HUES6 (cell line): ENCODE results near the gene IQGAP2.

Experiments
- H3K27ac ChIP-seq: 2 replicates; pipeline ENCODE4 v1.7.0; 2013; ENCODE audit warnings: low read depth, mild to moderate bottlenecking, low read length, inconsistent platforms
- H3K27me3 ChIP-seq: 2 replicates; pipeline ENCODE4 v1.6.1; 2013; ENCODE audit warnings: low read length; ENCODE audit not compliant: control insufficient read depth, insufficient read depth
- H3K36me3 ChIP-seq: 2 replicates; pipeline ENCODE4 v1.6.1; 2013; ENCODE audit warnings: low read length; ENCODE audit not compliant: control insufficient read depth, insufficient read depth
- H3K4me1 ChIP-seq: 2 replicates; pipeline ENCODE4 v1.6.1; 2013; ENCODE audit warnings: low read length; ENCODE audit not compliant: control insufficient read depth, insufficient read depth
- H3K4me3 ChIP-seq: 2 replicates; pipeline ENCODE4 v1.5.1; 2013; ENCODE audit warnings: low read depth, low read length
- H3K9ac ChIP-seq: one replicate; pipeline ENCODE4 v1.6.1; 2013; ENCODE audit warnings: mild to moderate bottlenecking, low read length
- H3K9me3 ChIP-seq: 2 replicates; pipeline ENCODE4 v1.6.1; 2013; ENCODE audit warnings: low read depth, low read length; ENCODE audit not compliant: control insufficient read depth, insufficient read depth

IQGAP2 gene

GRCh38 chr5:76385540-76385939 is 17.5 kb upstream of the IQGAP2 start:
- Histone ChIP-seq H3K27ac (no peak overlapping the region), H3K27me3 (no peaks in the 10 kb centered on the region), H3K4me1 (peaks cover 12% of the 10 kb centered on the region), H3K4me3 (no peak overlapping the region), H3K36me3 (no peaks in the 10 kb centered on the region), H3K9me3 (no peaks in the 10 kb centered on the region), H3K9ac (no peak overlapping the region)

GRCh38 chr5:76386360-76386759 is 16.7 kb upstream of the IQGAP2 start:
- Histone ChIP-seq H3K4me3 (no peak overlapping the region), H3K4me1 (peaks cover 7% of the 10 kb centered on the region), H3K27me3 (no peaks in the 10 kb centered on the region), H3K36me3 (no peaks in the 10 kb centered on the region), H3K9me3 (no peaks in the 10 kb centered on the region), H3K9ac (no peak overlapping the region), H3K27ac (no peak overlapping the region)

GRCh38 chr5:76388236-76388635 is 14.8 kb upstream of the IQGAP2 start:
- Histone ChIP-seq H3K4me1 (peaks cover 12% of the 10 kb centered on the region), H3K9ac (no peak overlapping the region)

GRCh38 chr5:76388791-76389512 is 14.1 kb upstream of the IQGAP2 start:
- H3K4me3 ChIP-seq: no peak overlapping the region
- H3K27me3 ChIP-seq: no peaks in the 10 kb centered on the region
- H3K36me3 ChIP-seq: no peaks in the 10 kb centered on the region
- no peak overlapping the region for H3K27ac ChIP-seq
- H3K4me1 ChIP-seq: peaks cover 12% of the 10 kb centered on the region
- H3K9me3 ChIP-seq: no peaks in the 10 kb centered on the region
- no peak overlapping the region for H3K9ac ChIP-seq

More at GRCh38 chr5:76388236-76388635, 14.8 kb upstream of the IQGAP2 start:
- no peak overlapping the region for H3K4me3 ChIP-seq
- no peaks in the 10 kb centered on the region for H3K27me3 ChIP-seq
- no peaks in the 10 kb centered on the region for H3K36me3 ChIP-seq
- no peaks in the 10 kb centered on the region for H3K9me3 ChIP-seq
- no peak overlapping the region for H3K27ac ChIP-seq

DNA sequence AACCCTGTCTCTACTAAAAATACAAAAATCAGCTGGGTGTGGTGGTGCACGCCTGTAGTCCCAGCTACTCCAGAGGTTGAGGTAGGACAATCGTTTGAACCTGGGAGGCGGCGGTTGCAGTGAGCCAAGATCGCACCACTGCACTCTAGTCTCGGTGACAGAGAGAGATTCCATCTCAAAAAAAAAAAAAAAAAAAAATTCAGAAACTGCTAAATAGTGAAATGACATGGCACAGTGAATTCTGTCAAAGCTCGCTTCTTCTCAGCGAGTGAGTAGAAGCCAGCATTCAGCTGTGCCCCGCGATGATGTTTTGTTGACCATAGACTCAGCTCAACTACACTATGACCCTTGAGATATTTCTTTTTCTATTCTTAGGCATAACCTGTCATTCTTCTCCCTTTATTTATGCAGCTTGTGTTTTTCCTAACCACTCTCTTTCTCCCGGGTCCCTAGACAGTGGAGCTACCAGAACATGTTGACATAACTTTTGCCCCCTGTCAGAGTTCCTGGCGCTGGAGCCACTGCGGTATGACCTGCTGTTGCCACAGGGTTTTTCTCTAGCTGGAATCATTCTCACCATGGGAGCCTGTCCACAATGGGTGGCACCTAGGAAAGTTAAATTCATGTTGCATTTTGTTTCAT is 13.5 kb upstream of the IQGAP2 start:
- Histone ChIP-seq H3K4me1 (peaks cover 9% of the 10 kb centered on the region; the same call in 1 of the 2 replicates), H3K27ac (no peak overlapping the region), H3K27me3 (no peaks in the 10 kb centered on the region)

DNA sequence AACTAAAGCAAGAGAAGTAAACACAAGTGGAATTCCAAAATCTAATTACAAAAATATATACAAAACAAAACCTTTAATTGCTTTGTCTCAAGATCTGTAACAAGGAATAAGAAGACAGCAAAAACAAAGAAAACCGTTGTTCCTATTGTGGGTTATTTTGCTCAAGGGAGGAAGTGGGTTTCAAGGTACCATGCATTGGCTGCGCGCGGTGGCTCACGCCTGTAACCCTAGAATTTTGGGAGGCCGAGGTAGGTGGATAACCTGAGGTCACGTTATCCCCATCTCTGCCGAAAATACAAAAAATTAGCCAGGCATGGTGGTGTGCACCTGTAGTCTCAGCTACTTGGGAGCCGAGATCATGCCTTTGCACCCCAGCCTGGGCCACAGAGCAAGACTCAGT is 12.1 kb upstream of the IQGAP2 start:
- H3K9me3 ChIP-seq: no peaks in the 10 kb centered on the region
- no peaks in the 10 kb centered on the region for H3K27me3 ChIP-seq
- peaks cover 9% of the 10 kb centered on the region; the same call in 1 of the 2 replicates for H3K4me1 ChIP-seq
- H3K9ac ChIP-seq: no peak overlapping the region
- H3K36me3 ChIP-seq: no peaks in the 10 kb centered on the region
- no peak overlapping the region for H3K4me3 ChIP-seq
- H3K27ac ChIP-seq: no peak overlapping the region

More for the DNA sequence above, 13.5 kb upstream of the IQGAP2 start:
- H3K36me3 ChIP-seq: no peaks in the 10 kb centered on the region
- no peak overlapping the region for H3K9ac ChIP-seq
- H3K9me3 ChIP-seq: no peaks in the 10 kb centered on the region
- no peak overlapping the region for H3K4me3 ChIP-seq

DNA sequence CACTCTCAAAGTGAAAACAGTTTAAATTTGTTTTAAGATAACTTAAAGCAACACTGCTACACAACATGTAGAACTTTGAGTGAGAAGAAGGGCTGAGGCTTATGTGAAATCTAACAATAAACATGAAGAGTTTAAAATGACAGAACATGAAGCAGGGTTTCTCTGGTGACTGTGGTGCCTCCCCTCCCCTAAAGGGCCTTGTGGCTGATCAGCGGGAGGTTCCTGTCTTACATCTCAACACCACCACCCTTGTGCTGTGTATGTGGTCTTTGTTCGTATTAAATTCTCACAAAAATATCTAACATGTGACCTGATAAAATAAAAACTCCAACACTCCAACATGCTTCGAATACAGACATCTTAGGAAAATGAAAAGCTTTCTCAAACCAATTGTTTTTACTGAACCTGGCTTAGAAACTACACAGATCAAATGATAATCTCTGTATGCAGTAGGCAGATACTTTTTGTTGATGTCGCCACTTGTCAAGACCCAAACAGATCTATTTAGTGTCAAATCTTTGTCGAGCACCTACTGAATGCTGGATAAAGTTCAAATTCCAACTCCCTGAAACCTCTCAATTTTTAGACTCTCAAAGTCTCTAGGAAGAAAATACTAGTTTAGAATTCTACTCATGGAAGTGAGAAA is 9.9 kb upstream of the IQGAP2 start:
- no peaks in the 10 kb centered on the region for H3K27me3 ChIP-seq
- H3K36me3 ChIP-seq: no peaks in the 10 kb centered on the region
- no peaks in the 10 kb centered on the region for H3K9me3 ChIP-seq
- H3K4me3 ChIP-seq: no peak overlapping the region
- H3K9ac ChIP-seq: no peak overlapping the region
- peaks cover 9% of the 10 kb centered on the region; the same call in 1 of the 2 replicates for H3K4me1 ChIP-seq
- no peak overlapping the region for H3K27ac ChIP-seq

- H3K4me1 ChIP-seq: peaks cover 16% of the 10 kb centered on the region
- H3K9ac ChIP-seq: no peak overlapping the region
- H3K27ac ChIP-seq: no peak overlapping the region
- H3K9me3 ChIP-seq: no peaks in the 10 kb centered on the region
- no peaks in the 10 kb centered on the region for H3K27me3 ChIP-seq
- no peaks in the 10 kb centered on the region for H3K36me3 ChIP-seq
- no peak overlapping the region for H3K4me3 ChIP-seq
Observed at GRCh38 chr5:76397200-76397599, 5.9 kb upstream of the IQGAP2 start.

DNA sequence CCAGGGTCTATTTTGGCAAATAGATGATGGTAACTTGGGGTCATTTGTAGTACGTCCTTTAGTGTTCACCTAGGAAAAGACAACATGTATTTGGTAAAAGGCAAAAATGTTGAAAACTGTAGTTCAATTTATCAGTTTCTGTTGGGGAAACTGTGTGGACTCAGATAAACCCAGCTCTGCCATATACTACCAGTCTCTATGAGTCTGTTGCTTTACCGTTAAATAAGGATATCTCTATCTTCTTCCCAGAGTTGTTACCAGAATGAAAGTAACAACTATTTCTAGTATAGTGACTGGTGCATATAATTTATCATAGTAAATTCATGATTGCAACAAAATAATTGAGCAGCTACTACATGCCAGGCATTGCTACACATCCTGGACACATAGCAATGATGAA is 3.8 kb upstream of the IQGAP2 start:
- H3K9ac ChIP-seq: no peak overlapping the region
- no peaks in the 10 kb centered on the region for H3K9me3 ChIP-seq
- H3K4me1 ChIP-seq: peaks cover 13% of the 10 kb centered on the region
- no peaks in the 10 kb centered on the region for H3K36me3 ChIP-seq
- no peak overlapping the region for H3K4me3 ChIP-seq
- 0 out of 2 replicates have a peak, but pooled peaks cover 2% of the 10 kb centered on the region for H3K27me3 ChIP-seq
- H3K27ac ChIP-seq: no peak overlapping the region

- no peak overlapping the region for H3K4me3 ChIP-seq
- no peak overlapping the region for H3K27ac ChIP-seq
- H3K27me3 ChIP-seq: 0 out of 2 replicates have a peak, but pooled peaks cover 3% of the 10 kb centered on the region
- no peaks in the 10 kb centered on the region for H3K36me3 ChIP-seq
- H3K9me3 ChIP-seq: no peaks in the 10 kb centered on the region
- peaks cover 25% of the 10 kb centered on the region for H3K4me1 ChIP-seq
- no peak overlapping the region for H3K9ac ChIP-seq
Observed at GRCh38 chr5:76400466-76400865, 2.6 kb upstream of the IQGAP2 start.

DNA sequence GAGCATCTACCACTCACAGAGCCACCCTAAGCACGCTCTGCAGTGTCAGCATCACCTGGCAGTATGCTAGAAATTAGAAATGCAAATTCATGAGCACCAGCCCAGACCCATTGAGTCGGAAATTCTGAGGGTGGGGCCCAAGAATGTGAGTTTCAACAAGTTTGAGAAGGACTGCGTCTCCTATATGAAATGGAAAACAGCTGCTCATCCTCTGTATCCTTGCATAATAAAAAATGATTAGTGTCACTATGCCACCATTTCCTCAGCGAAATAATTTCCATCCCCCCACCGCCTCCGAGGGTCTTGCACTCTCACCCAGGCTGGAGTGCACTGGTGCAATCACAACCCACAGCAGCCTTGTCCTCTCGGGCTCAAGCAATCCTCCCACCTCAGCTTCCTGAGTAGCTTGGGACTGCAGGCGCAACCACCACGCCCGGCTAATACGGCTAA is 1.3 kb upstream of the IQGAP2 start:
- H3K27ac ChIP-seq: no peak overlapping the region
- H3K36me3 ChIP-seq: no peaks in the 10 kb centered on the region
- H3K4me1 ChIP-seq: peaks cover 36% of the 10 kb centered on the region
- H3K4me3 ChIP-seq: peak overlapping the region; percentile 93
- H3K9me3 ChIP-seq: no peaks in the 10 kb centered on the region
- 0 out of 2 replicates have a peak, but pooled peaks cover 3% of the 10 kb centered on the region for H3K27me3 ChIP-seq
- H3K9ac ChIP-seq: peak overlapping the region; percentile 54
